ENCODE data around the gene TIMM17A.
A peak's percentile ranks its signal among the peaks of the same experiment; 100 is the strongest.

Gene TIMM17A

DNA sequence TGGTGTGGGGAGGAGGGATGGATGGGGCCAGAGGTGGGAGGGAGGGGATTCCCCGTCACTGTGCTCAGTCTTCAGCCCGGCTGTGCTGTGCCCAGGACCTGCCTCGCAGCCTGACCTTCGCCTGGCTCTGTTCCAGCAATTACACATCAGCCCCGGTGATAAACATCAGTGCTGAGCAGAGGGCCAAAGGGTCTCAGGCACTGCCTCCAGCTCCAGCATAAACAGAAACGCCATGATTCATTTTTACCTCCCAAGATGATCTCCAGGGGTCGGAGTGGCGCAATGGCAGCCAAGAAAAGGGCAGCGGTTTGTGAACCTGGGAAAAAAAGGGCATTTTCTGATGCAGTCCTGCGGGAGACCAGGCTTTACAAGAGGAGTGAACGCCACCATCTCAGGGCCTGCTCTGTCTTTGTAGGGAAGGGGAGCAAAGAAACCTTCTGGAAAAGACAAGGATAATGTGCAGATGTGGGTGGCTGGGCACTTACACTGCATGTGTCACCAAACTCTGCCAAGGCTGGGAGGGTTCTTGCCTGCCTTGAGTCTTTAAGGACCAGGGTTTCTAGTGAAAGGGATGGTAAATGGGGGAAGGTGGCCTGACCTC lies 38.6 kb upstream of the TIMM17A start:
- no peak for DNase-seq (ENCODE audit: low read depth)
- TF ChIP-seq, protein P1, sequence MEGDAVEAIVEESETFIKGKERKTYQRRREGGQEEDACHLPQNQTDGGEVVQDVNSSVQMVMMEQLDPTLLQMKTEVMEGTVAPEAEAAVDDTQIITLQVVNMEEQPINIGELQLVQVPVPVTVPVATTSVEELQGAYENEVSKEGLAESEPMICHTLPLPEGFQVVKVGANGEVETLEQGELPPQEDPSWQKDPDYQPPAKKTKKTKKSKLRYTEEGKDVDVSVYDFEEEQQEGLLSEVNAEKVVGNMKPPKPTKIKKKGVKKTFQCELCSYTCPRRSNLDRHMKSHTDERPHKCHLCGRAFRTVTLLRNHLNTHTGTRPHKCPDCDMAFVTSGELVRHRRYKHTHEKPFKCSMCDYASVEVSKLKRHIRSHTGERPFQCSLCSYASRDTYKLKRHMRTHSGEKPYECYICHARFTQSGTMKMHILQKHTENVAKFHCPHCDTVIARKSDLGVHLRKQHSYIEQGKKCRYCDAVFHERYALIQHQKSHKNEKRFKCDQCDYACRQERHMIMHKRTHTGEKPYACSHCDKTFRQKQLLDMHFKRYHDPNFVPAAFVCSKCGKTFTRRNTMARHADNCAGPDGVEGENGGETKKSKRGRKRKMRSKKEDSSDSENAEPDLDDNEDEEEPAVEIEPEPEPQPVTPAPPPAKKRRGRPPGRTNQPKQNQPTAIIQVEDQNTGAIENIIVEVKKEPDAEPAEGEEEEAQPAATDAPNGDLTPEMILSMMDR (conservative IDR thresholded peaks at IDR 0.05; ENCODE audit: low read depth, low read length) = peak; percentile 8
- no peak overlapping the region for H3K4me3 ChIP-seq (ENCODE audit: low read length)

- DNase-seq (ENCODE audit: low read depth) = no peak
- H3K4me3 ChIP-seq (ENCODE audit: low read length) = no peak overlapping the region
- TF ChIP-seq, protein P1 (conservative IDR thresholded peaks at IDR 0.05; ENCODE audit: low read depth, low read length) = no peak
Observed at GRCh38 chr1:201917362-201918033, 37.8 kb upstream of the TIMM17A start.

- TF ChIP-seq, protein P1 (conservative IDR thresholded peaks at IDR 0.05; ENCODE audit: low read depth, low read length) = no peak
- no peak for DNase-seq (ENCODE audit: low read depth)
- no peak overlapping the region for H3K4me3 ChIP-seq (ENCODE audit: low read length)
Observed at GRCh38 chr1:201918343-201918742, 37.0 kb upstream of the TIMM17A start.

DNA sequence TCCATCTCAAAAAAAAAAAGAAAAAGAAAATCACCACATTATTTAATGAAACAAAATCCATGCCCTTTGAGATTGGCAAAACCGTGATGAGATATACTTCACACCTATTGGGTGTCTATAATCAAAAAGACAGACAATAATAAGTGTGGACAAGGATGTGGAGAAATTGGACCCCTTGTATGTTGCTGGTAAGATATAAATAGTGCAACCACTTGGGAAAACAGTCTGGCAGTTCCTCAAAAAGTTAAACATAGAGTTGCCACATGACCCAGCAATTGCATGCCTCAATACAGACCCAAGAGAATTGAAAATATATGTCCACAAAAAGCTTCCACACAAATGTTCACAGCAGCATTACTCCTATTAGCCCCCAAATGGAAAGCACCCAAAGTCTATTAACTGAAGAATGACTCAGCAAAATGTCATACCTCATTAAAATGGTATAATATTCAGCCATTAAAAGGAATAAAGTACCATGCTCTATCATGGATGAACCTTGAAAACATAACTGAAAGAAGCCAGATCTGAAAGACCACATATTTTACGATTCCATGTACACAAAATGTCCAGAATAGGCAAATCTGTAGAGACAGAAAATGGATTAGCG lies 33.2 kb upstream of the TIMM17A start:
- TF ChIP-seq, protein P1 (conservative IDR thresholded peaks at IDR 0.05; ENCODE audit: low read depth, low read length) = no peak
- DNase-seq (ENCODE audit: low read depth) = no peak
- no peak overlapping the region for H3K4me3 ChIP-seq (ENCODE audit: low read length)

- TF ChIP-seq, protein P1 (conservative IDR thresholded peaks at IDR 0.05; ENCODE audit: low read depth, low read length) = no peak
- H3K4me3 ChIP-seq (ENCODE audit: low read length) = no peak overlapping the region
- no peak for DNase-seq (ENCODE audit: low read depth)
Observed at GRCh38 chr1:201925301-201925567, 30.1 kb upstream of the TIMM17A start.

- H3K4me3 ChIP-seq (ENCODE audit: low read length) = no peak overlapping the region
- TF ChIP-seq, protein P1 (conservative IDR thresholded peaks at IDR 0.05; ENCODE audit: low read depth, low read length) = no peak
- DNase-seq (ENCODE audit: low read depth) = no peak
Observed at GRCh38 chr1:201925981-201926645, 29.2 kb upstream of the TIMM17A start.

All from retinal pigment epithelial cell (primary cell).